Measurements from ENCODE around the gene SH3BP1.

SH3BP1 gene

DNA sequence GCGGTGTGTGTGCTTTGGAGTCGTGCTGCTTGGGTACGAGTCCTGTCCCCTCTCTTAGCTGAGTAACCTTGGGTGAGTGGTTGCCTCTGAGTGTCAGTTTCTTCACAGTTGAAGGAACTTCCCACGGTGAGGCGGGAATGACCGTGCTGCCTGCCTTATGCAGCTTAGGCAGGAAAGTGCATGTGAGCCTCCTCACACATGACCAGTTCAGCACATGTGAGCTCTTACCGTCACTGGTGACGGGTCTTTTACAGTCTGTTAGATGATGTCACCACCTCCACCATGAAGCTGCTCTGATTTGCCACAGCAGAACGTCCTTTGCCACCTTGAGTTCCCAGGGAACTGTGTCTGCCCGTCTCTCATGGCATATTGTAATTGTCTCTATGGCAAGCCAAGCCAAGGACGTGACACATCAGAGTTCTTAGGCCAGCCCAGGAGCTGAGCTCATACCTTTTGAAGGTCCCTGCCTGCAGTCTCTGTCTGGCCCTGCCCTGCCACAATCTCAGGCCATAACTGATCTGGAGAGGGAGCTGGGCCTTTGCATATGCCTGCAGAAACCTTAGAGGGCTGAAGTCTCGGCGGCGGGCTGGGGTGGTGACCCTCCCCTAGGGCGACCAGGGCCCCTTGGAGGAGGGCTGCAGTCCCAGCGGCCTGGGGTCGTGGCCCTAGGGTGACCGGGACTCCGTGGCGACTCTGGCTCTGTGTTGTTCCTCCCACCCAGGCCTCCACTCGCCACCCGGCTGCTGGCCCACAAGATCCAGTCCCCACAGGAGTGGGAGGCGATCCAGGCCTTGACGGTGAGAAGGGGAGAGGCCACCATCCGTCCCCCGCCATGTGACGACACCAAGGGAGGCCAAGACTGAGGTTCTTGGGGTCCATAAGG is 23.0 kb upstream of the SH3BP1 start:
- no peak for DNase-seq

DNA sequence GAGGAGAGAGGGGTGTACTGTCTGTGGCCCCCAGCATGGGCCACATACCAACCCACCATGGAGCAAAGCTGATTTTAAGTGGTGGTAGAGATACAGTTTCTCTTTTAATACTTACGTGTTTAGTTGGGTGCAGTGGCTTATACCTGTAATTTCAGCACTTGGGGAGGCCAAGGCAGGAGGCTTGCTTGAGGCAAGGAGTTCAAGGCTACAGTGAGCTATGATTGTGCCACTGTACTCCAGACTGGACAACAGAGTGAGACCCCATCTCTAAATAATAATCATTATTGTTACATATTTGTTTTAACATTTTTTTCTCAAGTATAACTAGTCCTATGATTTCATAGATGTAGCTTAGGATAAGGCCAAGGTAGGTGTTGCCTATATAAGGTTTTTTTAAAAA is 22.0 kb upstream of the SH3BP1 start:
- DNase-seq = no peak

DNA sequence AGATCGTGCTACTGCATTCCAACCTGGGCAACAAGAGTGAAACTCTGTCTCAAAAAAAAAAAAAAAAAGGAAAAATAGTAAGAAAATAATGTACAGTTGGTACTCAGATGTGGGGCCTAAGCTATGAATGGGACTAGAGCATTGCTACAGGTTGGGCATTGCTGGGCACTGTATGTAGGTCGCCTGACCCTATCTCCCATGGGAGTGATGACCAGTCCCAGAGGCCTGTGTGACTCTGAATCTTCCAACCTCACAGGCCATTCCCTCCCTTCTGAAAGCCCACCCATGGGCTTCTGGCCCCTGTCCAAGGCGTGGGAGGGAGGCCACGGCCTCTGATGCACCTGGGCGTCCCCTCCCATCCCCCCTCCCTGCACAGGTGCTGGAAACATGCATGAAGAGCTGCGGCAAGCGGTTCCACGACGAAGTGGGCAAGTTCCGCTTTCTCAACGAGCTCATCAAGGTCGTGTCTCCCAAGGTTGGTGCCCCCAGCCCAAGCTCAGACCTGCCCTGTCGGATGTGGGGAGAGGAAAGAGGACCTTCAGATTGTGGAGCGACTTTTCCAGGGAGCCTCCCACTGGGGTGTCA is 21.3 kb upstream of the SH3BP1 start:
- no peak for DNase-seq

DNA sequence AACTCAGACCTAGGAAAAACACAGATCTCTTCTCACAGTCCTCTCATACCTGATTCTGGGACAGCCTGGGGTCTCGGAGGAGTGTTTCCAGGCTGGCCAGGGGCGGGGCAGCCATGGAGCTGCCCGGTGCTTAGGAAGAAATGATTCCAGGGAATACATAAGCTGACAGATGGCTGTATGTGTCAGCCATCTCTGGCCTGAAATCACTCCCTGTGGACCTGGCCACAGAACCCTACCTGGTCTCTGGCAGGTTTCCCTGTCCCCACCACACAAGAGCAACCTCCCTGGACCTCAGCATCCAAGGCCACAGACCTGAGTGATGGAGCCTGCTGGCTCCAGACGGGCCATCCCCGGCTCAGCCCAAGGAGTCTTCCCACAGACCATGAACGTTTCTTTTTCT is 20.8 kb upstream of the SH3BP1 start:
- DNase-seq = no peak

DNA sequence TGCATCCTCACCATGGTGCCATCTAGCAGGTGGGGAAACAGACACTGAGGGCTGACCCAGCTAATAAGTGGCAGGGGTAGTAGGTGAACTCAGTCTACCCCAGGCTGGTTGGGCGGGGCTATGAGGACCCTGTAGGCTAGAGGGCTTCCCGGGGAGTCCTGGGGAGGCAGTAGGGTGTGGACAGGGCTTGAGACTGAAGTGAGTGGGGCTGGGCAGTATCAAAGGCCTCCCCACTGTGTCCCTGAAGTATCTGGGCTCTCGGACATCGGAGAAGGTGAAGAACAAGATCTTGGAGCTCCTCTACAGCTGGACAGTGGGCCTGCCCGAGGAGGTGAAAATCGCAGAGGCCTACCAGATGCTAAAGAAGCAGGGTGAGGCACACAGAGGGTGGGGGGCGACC is 19.5 kb upstream of the SH3BP1 start:
- DNase-seq = no peak

DNA sequence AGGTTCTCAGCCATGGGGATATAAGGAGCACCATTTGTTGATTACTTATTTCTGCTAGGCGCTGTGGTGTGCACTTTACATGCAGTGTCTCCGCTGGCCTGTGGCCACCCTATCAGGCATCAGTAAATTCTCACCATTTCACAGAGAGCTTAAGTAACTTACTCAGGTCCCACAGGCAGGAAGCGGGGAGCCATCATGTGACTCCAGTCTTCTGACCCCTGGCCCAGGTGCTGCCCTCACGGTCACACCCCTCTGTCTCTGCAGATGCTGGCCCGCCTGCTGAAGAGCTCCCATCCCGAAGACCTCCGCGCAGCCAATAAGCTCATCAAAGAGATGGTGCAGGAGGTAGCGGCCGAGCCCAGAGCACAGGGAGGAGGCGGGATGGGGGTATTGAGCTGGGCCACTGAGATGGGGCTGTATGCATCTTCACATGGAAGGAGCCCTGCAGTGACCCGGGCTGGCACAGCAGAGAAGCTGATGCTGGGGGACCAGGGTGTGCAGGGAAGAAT is 18.1 kb upstream of the SH3BP1 start:
- no peak for DNase-seq

DNA sequence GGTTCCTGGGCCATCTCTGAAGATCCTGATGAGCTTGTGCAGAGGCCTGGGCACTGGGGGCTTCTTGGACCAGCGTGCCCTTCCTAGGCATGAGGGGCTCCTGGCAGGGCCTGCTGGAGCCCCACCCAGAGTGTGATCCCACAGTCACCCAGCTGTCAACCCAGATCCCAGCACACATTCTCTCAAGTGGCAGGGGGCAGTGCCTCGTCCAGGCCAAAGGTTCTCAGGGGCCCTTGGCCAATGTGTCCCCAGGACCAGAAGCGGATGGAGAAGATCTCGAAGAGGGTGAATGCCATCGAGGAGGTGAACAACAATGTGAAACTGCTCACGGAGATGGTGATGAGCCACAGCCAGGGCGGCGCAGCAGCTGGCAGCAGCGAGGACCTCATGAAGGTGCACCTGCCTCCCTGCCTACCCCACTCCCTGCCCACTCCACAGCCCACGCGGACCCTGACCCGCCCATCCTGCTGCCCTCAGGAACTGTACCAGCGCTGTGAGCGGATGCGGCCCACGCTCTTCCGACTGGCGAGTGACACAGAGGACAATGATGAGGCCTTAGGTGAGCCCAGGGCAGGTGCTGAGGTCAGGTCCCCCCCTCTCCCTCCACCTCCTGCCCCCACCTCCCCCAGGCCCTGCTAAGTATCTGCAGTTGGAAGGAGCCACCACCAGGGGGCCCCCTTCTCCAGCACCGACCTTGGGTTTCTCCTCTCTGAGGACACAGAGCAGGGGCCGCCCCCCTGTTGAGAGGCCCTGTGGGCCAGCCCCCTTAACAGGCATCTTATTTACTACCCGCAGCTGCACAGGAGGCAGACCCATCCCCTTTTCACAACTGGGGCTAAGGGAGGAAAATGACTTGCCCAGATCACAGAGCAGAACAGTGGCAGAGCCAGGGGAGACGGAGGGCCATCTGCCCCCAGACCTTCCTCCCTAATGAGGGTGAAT is 16.1 kb upstream of the SH3BP1 start:
- DNase-seq = peak; percentile 73

DNA sequence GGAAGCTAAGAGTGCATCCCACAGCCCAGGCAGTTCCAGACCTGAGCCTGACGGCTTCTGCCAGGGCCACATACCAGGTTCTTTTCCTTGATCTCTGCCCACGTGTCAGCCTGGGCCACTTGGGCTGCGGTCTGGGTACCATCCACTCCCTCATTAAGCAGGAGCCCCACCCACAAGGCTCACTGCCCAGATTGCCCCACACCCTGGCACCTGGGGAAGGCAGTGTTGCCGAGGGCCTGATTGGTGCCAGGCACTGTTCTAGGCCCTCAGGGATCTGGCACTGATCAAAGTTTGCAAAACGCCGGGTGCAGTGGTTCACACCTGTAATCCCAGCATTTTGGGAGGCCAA is 15.5 kb upstream of the SH3BP1 start:
- no peak for DNase-seq

DNA sequence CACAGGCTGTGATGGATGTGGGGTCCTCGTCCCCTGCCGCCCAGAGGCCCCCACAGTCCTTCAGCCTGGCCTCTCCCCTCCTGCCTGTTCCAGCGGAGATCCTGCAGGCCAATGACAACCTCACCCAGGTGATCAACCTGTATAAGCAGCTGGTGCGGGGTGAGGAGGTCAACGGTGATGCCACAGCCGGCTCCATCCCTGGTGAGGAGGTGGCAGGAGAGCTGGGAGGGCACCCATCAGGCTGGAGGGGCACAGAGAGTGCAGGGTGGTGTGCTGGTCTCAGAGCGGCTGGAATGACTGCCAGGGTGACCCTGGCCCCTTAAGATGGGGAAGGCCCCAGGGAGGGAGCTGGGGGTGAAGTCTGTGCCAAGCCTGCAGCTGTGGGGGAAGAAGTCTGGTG is 14.6 kb upstream of the SH3BP1 start:
- no peak for DNase-seq

DNA sequence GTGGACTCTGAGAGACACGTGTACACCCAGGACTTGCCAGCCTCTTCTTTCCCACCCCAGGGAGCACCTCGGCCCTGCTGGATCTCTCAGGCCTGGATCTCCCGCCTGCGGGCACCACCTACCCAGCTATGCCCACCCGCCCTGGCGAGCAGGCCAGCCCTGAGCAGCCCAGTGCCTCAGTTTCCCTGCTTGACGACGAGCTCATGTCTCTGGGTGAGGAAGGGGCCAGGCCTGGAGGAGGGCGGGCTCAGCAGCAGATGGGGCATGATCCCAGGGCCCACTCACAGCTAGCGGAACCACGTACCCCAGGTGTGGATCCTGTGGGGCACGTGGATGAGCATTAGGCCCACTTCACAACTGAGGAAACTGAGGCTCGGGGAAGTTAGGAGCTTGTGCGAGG is 13.7 kb upstream of the SH3BP1 start:
- no peak for DNase-seq

DNA sequence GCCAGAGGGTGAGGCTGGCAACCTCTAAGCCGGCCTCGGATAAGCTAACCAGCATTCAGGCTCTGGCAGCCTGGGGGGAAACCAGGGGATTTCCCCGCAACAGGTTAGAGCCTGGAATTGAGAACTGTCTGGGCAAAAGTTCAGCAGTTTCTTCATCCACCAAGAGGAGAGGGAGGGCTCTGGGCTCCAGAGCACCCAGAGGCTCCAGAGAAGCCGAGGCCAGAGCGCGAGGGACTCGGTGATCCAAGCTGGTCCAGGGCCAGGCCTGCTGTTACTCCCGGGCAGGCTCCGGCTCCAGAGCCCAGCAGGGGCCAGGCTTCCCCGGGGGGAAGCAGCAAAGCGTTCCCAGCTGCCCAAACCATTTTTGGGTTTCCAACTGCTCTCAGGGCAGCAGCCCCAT is 13.3 kb upstream of the SH3BP1 start:
- DNase-seq = no peak

DNA sequence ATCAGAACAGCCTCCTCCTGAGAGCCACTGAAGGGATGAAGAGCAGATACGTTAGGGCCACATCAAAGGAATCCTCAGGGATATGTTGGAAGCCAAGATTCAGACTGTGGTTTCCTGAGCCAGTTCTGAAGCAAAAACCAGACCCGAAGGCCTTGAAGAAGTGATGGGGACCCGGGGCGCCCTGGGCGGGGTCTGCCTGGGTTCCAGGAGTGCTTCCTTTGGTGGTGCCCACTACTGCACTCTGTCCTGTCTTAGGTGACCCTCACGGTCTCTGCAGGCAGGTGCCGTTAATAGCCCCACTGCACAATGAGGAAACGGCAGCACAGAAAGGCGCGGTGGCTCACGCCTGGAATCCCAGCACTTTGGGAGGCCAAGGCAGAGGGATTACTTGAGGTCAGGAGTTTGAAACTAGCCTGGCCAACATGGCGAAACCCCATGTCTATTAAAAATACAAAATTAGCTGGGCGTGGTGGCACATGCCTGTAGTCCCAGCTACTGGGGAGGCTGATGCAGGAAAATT is 12.9 kb upstream of the SH3BP1 start:
- DNase-seq = no peak

DNA sequence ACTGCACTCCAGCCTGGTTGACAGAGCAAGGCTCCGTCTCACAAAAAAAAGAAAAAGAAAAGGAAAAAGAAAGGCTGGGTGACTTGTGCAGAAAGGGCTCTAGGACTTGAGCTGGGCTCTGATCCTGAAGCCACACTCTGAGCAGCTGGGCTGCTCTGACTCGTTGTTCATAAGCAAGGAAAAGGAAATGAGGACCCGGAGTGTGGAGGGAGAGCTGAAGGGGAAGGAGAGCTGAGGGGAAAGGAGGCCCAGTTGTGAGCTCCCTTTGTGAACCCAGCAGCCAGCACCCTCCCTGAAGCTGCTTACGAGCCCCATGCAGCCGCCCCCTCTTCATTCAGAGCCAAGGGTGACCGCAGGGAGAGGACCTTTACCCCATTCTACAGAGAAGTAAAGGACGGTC is 12.3 kb upstream of the SH3BP1 start:
- DNase-seq = no peak

DNA sequence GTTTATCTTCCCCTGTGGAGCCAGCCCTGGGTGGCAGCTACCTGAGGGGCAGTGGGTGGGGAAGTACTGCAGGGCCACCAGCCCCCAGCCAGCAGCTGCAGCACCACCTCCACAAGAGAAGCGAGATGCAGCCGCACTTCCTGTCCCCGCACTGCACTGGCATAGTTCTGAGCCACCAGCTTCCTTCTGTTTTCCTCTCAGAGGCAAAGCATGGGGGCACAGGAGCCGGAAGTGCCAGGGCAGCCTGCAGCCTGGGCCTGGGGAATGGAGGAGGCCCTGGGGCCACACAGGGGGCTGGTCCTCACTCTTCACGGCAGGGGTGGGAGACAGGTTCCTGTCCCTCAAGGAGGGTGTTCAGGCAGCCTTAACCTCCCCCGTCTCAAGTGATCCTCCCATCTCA is 11.9 kb upstream of the SH3BP1 start:
- DNase-seq = peak; percentile 59

DNA sequence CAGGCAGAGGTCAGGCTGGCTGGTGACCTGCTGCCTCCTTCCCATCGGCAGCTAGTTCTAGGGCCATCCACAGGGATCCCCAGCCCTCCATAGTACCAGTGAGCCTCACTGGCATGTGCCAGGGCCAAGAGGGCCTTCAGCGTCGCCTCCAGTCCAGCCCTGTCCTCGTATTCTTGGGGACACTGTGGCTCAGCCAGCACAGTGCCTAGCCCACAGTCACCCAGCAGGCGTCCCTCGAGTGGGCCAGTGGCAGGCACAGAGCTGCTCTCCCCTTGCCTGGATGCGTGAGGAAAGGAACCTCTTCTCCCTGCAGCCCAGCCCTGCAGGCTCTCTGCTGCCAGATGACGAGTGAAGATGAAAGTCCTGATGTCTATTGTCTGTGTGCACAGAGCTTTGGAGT is 10.6 kb upstream of the SH3BP1 start:
- no peak for DNase-seq

DNA sequence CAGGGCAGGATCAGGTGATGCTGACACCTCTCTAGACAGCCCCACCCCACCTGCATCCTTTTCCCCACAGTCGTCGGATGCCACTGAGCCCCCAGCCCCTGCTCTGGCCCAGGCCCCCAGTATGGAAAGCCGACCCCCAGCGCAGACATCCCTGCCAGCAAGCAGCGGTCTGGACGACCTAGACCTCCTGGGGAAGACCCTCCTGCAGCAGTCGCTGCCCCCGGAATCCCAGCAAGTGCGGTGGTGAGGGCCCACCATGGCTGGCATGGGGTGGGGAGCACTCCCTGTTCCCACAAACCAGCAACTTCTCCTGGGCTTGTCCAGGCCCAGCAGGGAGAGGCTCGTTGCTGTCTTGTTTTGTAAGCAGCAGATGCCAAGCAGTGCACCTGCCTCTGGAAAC is 9.5 kb upstream of the SH3BP1 start:
- no peak for DNase-seq

DNA sequence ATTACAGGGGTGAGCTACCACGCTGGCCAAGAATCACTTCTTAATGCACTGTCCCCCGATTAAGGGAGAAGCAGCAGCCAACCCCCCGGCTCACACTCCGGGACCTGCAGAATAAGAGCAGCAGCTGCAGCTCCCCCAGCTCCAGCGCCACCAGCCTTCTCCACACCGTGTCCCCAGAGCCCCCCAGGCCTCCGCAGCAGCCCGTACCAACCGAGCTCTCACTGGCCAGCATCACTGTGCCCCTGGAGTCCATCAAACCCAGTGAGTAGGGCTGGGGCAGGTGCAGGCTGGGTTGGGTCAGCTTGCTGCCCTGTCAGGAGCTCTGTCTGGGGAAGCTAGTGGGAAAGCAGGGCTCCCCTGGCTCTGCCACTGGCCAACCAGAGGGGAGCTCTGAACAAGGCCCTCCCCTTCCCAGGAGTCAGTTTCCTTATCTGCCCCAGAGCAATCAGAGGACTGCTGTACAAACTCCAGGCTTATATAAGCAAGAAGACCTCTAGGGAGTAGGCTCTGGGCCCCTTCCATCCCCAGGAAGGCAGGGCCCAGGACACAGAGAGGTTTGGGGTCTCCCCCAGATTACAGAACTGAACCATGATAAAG is 8.5 kb upstream of the SH3BP1 start:
- DNase-seq = no peak

DNA sequence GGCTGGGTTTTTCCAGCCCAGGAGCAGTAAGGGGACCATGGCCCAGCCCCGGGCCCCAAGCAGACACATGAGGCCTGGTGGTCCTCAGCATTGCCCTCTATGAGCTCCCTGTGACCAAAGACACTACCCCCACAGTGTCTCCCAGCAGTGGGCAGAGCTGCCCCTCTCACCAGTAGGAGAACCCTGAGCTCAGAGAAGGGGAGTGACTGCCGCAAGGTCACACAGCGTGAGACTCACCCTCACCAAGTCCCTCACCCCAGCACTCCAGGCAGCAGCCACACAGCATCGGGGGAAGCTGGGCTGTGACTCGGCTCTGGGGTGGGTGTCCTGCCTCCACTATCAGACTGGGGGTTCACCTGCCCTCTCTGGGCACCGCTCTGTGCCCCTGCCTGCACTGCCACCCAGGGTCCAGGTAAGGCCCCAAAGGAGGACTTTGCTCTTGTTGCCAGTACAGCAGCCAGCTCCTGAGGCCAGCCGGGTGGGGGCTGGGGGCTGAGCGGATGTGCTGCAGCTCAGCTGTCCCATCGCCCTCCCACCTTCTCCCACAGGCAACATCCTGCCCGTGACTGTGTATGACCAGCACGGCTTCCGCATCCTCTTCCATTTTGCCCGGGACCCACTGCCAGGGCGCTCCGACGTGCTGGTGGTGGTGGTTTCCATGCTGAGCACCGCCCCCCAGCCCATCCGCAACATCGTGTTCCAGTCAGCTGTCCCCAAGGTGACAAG is 7.9 kb upstream of the SH3BP1 start:
- DNase-seq = no peak

DNA sequence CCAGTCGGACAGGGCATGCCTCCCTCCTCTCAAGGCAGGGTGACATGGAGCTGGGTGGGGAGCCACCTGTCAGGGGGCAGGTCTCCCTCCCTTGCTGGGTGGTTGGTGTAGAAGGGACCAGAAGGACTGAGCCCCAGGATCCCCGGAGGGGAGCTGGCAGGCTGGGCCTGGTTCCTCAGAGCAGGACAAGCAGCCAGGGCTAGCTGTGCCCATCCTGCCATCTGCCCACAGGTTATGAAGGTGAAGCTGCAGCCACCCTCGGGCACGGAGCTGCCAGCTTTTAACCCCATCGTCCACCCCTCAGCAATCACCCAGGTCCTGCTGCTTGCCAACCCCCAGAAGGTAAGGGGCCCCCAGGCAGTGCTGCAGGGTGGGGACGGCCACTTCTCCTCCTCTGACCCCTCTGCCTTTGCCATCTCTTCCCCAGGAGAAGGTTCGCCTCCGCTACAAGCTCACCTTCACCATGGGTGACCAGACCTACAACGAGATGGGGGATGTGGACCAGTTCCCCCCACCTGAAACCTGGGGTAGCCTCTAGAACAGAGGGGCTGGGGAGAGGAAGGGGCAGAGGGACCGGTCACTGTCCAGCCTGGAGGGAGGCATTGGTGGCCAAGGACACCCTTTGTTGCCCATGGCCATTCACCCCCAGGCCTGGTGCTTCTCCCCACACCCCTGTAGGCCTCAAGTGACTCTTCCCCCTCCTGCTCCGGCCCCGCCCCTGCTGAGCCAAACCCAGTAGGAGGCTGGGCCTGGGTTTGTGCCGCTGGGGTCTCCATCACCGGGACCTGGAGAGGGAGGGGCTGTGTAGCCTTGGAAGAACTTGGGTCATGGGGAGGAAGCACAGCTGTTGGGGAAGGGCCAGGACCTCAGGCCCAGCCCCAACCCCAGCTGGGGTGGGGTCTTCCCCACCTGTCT is 7.0 kb upstream of the SH3BP1 start:
- no peak for DNase-seq

DNA sequence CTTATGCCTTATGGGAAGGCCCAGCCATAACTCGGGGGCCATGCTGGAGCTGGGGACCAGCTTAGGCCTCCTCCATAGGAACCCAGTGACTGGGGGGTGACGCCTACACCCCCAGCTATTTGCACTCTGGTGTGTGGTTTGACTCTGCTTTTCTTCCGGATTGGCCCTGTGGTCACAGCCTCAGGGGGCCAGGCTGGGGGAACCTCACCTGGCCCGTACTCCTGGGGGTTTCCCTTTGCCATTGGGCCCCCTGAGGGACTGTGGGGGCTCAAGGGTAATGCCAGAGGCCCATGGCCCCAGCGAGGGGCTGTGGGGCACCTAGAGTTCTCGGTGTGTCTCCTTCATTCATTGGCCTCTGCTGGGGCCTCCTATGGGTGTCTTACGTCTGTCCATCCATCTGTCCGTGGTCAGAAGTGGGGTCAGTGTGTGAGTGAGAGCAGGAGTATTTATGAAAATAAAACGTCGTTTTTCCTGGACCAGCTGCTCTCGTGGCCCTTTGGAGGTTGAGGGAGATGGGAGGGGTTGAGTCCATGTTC is 6.3 kb upstream of the SH3BP1 start:
- DNase-seq = peak; percentile 56

Measured in activated CD4-positive, alpha-beta T cell treated with anti-CD3 and anti-CD28 coated beads, Interleukin-2, amount 50 U/mL, for 16 hours (primary cell).